ENCODE measurements around the gene ELMO2. TPM values are rescaled to one million over a fixed set of nuclear protein-coding genes. Genes with fewer than 3 reads are reported as not detected.
A peak's percentile ranks its signal among the peaks of the same experiment; 100 is the strongest.

ELMO2 gene
- total RNA-seq: 48.8 and 57.8 TPM in 2 replicates
- long read RNA-seq, transcript ELMO2-201 (22 exons, 3,669 nt): major isoform, 63 of 247 reads
- long read RNA-seq, transcript ELMO2-204 (21 exons, 3,574 nt): minor isoform, 29 of 247 reads
- long read RNA-seq, partial matches to known transcripts: 31 of 247 reads
- long read RNA-seq, other reads (novel, unspliced or antisense): 123 of 247 reads

GRCh38 chr20:46406200-46406985 is at the start of gene ELMO2:
Gene ELMO2 (minus strand): TSS chr20:46406615. CDS start chr20:46394482, 12,133 bp downstream.
- no peaks in the 10 kb centered on the region for H3K9me3 Mint-ChIP-seq (ENCODE audit: unreplicated experiment)
- TF ChIP-seq CTCF (IDR thresholded peaks at IDR 0.05): peak; percentile 26
- no peaks in the 10 kb centered on the region for H3K27me3 Mint-ChIP-seq (ENCODE audit: unreplicated experiment)
- H3K27ac Mint-ChIP-seq (ENCODE audit: unreplicated experiment): peak within 1 kb of the TSS; percentile 89
- peak within 1 kb of the TSS; percentile 83 for H3K4me3 Mint-ChIP-seq (ENCODE audit: unreplicated experiment)
- H3K36me3 Mint-ChIP-seq (ENCODE audit: unreplicated experiment): no peaks in the 10 kb centered on the region
- H3K4me1 Mint-ChIP-seq (ENCODE audit: unreplicated experiment): peaks cover 38% of the 10 kb centered on the region
- peak; percentile 97 for DNase-seq (ENCODE audit: extremely low spot score, unreplicated experiment)

GRCh38 chr20:46455729-46456128 is 49.3 kb upstream of the ELMO2 start:
- Mint-ChIP-seq H3K4me1 (ENCODE audit: unreplicated experiment) (no peaks in the 10 kb centered on the region), H3K4me3 (ENCODE audit: unreplicated experiment) (no peak overlapping the region), H3K27me3 (ENCODE audit: unreplicated experiment) (peaks cover 15% of the 10 kb centered on the region), H3K27ac (ENCODE audit: unreplicated experiment) (no peak overlapping the region), H3K9me3 (ENCODE audit: unreplicated experiment) (peaks cover 16% of the 10 kb centered on the region), H3K36me3 (ENCODE audit: unreplicated experiment) (no peaks in the 10 kb centered on the region)
- DNase-seq (ENCODE audit: extremely low spot score, unreplicated experiment): no peak
- no peak for TF ChIP-seq CTCF (IDR thresholded peaks at IDR 0.05)

GRCh38 chr20:46446851-46447250 is 40.4 kb upstream of the ELMO2 start:
- H3K4me1 Mint-ChIP-seq (ENCODE audit: unreplicated experiment): peaks cover under 1% of the 10 kb centered on the region
- no peak for TF ChIP-seq CTCF (IDR thresholded peaks at IDR 0.05)
- no peak overlapping the region for H3K4me3 Mint-ChIP-seq (ENCODE audit: unreplicated experiment)
- H3K27me3 Mint-ChIP-seq (ENCODE audit: unreplicated experiment): peaks cover 33% of the 10 kb centered on the region
- H3K27ac Mint-ChIP-seq (ENCODE audit: unreplicated experiment): no peak overlapping the region
- H3K9me3 Mint-ChIP-seq (ENCODE audit: unreplicated experiment): no peaks in the 10 kb centered on the region
- H3K36me3 Mint-ChIP-seq (ENCODE audit: unreplicated experiment): no peaks in the 10 kb centered on the region
- no peak for DNase-seq (ENCODE audit: extremely low spot score, unreplicated experiment)

- Mint-ChIP-seq H3K27me3 (ENCODE audit: unreplicated experiment) (peaks cover 38% of the 10 kb centered on the region), H3K4me3 (ENCODE audit: unreplicated experiment) (no peak overlapping the region), H3K4me1 (ENCODE audit: unreplicated experiment) (peaks cover 4% of the 10 kb centered on the region), H3K27ac (ENCODE audit: unreplicated experiment) (no peak overlapping the region), H3K36me3 (ENCODE audit: unreplicated experiment) (no peaks in the 10 kb centered on the region), H3K9me3 (ENCODE audit: unreplicated experiment) (no peaks in the 10 kb centered on the region)
- no peak for DNase-seq (ENCODE audit: extremely low spot score, unreplicated experiment)
- no peak for TF ChIP-seq CTCF (IDR thresholded peaks at IDR 0.05)
These were observed 33.4 kb upstream of the ELMO2 start for GRCh38 chr20:46439837-46440236.

GRCh38 chr20:46438156-46438750 is 31.8 kb upstream of the ELMO2 start:
- H3K27ac Mint-ChIP-seq (ENCODE audit: unreplicated experiment): no peak overlapping the region
- TF ChIP-seq CTCF (IDR thresholded peaks at IDR 0.05): peak; percentile 54
- H3K9me3 Mint-ChIP-seq (ENCODE audit: unreplicated experiment): no peaks in the 10 kb centered on the region
- no peak overlapping the region for H3K4me3 Mint-ChIP-seq (ENCODE audit: unreplicated experiment)
- DNase-seq (ENCODE audit: extremely low spot score, unreplicated experiment): no peak
- peaks cover 24% of the 10 kb centered on the region for H3K27me3 Mint-ChIP-seq (ENCODE audit: unreplicated experiment)
- H3K4me1 Mint-ChIP-seq (ENCODE audit: unreplicated experiment): peaks cover 4% of the 10 kb centered on the region
- no peaks in the 10 kb centered on the region for H3K36me3 Mint-ChIP-seq (ENCODE audit: unreplicated experiment)

Data from osteocyte (in vitro differentiated cells).